ENCODE data around the gene HAGHL. TPM values are rescaled to one million over a fixed set of nuclear protein-coding genes. Genes with fewer than 3 reads are reported as not detected.

Gene HAGHL
- total and polyA plus RNA-seq, 2 of the 8 experiments (the other 6 are each of a cell fraction or from before 2014, with no cell fraction given): 26.6 to 26.9 TPM

DNA sequence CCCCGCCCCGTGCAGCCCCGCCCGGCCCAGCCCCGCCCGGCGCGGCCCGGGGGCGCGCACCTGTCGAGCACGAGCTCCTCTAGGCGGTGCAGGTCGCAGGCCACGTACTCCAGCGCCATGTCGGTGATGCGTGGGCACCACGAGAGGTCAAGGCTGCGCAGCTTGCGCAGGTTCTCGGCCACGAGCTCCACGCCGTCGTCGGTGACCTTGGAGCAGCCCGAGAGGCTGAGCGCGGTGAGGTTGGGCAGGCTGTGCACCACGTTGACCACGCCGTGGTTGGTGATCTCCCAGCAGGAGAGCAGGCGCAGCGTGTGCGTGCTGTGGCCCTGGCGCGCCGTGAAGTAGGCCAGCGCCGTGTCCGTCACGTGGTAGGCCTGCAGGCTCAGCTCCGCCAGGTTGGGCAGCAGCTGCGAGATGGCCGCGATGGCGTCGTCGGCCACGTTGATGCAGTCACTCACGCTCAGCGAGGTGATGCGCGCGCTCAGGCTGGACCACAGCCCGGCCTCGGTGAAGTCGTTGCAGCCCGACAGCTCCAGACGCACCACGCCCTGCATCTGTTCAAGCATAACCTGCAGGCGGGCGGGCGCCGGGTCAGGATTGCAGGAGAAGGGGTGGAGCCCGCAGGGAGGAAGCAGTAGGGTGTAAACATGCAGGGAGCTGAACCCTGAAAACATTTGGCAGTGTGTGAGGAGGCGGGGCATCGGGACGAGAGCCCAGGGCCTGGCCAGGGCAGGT is 31.4 kb upstream of the HAGHL start (continued):
- no peak for TF ChIP-seq SP4 (IDR thresholded peaks at IDR 0.05; ENCODE audit: low read length)
- TF ChIP-seq NANOG (IDR thresholded peaks at IDR 0.05; ENCODE audit: insufficient read depth, low read depth, low read length, poor library complexity, severe bottlenecking): no peak
- TF ChIP-seq, protein P1, sequence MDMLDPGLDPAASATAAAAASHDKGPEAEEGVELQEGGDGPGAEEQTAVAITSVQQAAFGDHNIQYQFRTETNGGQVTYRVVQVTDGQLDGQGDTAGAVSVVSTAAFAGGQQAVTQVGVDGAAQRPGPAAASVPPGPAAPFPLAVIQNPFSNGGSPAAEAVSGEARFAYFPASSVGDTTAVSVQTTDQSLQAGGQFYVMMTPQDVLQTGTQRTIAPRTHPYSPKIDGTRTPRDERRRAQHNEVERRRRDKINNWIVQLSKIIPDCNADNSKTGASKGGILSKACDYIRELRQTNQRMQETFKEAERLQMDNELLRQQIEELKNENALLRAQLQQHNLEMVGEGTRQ (IDR thresholded peaks at IDR 0.05; ENCODE audit: low read length): peak; percentile 57
- TF ChIP-seq NRF1 (IDR thresholded peaks at IDR 0.05; ENCODE audit: low read depth, low read length): no peak
- TF ChIP-seq RBBP5 (IDR thresholded peaks at IDR 0.05; ENCODE audit: borderline replicate concordance, low read depth, low read length): peak; percentile 86
- no peak for TF ChIP-seq RNF2 (IDR thresholded peaks at IDR 0.05; ENCODE audit: borderline replicate concordance, low read depth, low read length, missing control alignments, poor library complexity, severe bottlenecking)
- no peak for TF ChIP-seq CTBP2 (IDR thresholded peaks at IDR 0.05; ENCODE audit: borderline replicate concordance, insufficient read depth, insufficient read length, low read length)
- TF ChIP-seq SIRT6 (IDR thresholded peaks at IDR 0.05; ENCODE audit: low read length): no peak
- TF ChIP-seq CHD2 (IDR thresholded peaks at IDR 0.05; ENCODE audit: low read length): no peak
- no peak for TF ChIP-seq POU5F1 (IDR thresholded peaks at IDR 0.05; ENCODE audit: low read depth, low read length)
- TF ChIP-seq EGR1 (IDR thresholded peaks at IDR 0.05; ENCODE audit: borderline replicate concordance, low read depth, low read length): no peak
- TF ChIP-seq HDAC6 (IDR thresholded peaks at IDR 0.05; ENCODE audit: low read depth, low read length): no peak
- TF ChIP-seq SIN3A (conservative IDR thresholded peaks at IDR 0.05 in 1 of 2, IDR thresholded peaks at IDR 0.05 in 1 of 2; ENCODE audit: low read depth in 1 of 2, low read length in 2 of 2): 0 out of 4 replicates have a peak, but pooled peaks of 1 of the 2 experiments have one; percentile 12
- TF ChIP-seq BCL11A (IDR thresholded peaks at IDR 0.05; ENCODE audit: low read depth in 2 of 2, low read length in 2 of 2): no peak
- TF ChIP-seq PHF8 (conservative IDR thresholded peaks at IDR 0.05; ENCODE audit: low read depth, low read length): no peak; the same call in 1 of the 2 replicates
- no peak for TF ChIP-seq GTF2F1 (IDR thresholded peaks at IDR 0.05; ENCODE audit: borderline replicate concordance, low read depth, low read length)
- TF ChIP-seq YY1 (IDR thresholded peaks at IDR 0.05; ENCODE audit: low read depth, low read length): peak; percentile 78
- peak; percentile 92 for TF ChIP-seq E2F6 (IDR thresholded peaks at IDR 0.05)

Data from H1 (cell line).